OCI-LY7 (cell line): ENCODE data around the gene TWIST2. TPM values are rescaled to one million over a fixed set of nuclear protein-coding genes. Genes with fewer than 3 reads are reported as not detected.

Experiments used
- BruUV-seq: library from RNA; stranded (reverse); fragments of 400-500 nt; replicated peaks from 2 replicates; lab custom pipeline; 2021; lab: Mats Ljungman, UMichigan
- CTCF ChIA-PET: fragments of 300-600 bp; sonication (Branson Sonifier 250); formaldehyde crosslinking; loops from one replicate; lab custom pipeline; 2022; ENCODE audit warnings: antibody characterized with exemption; ENCODE audit not compliant: unreplicated experiment; lab: Charles Lee
- POLR2A ChIA-PET: fragments of 300-600 bp; sonication (Branson Sonifier 250); formaldehyde crosslinking; loops from one replicate; lab custom pipeline; 2022; ENCODE audit warnings: antibody characterized with exemption; lab: Charles Lee
- DNase-seq: peaks from one replicate; pipeline ENCODE4 v3.0.0-alpha.2; 2015; ENCODE audit warnings: low spot score
- H2AFZ ChIP-seq: fragments of 200-600 bp; sonication (generic), shearing (Covaris generic); 2 replicates; pipeline ENCODE4 v1.6.1; 2014; ENCODE audit warnings: mild to moderate bottlenecking, antibody characterized with exemption, low read length, moderate library complexity
- H3K27ac ChIP-seq: fragments of 200-600 bp; sonication (generic); 2 replicates; pipeline ENCODE4 v1.5.1; 2014; ENCODE audit warnings: mixed run types, low read depth, mild to moderate bottlenecking, moderate library complexity, low read length, inconsistent platforms; ENCODE audit not compliant: poor library complexity, severe bottlenecking
- H3K36me3 ChIP-seq: fragments of 200-600 bp; sonication (generic); 2 replicates; pipeline ENCODE4 v1.6.1; 2014; ENCODE audit warnings: mild to moderate bottlenecking, antibody characterized with exemption, low read length, moderate library complexity, mixed read lengths; ENCODE audit not compliant: insufficient read depth
- H3K4me1 ChIP-seq: fragments of 200-600 bp; sonication (generic); 2 replicates; pipeline ENCODE4 v1.5.1; 2014; ENCODE audit warnings: mild to moderate bottlenecking, low read length; ENCODE audit not compliant: insufficient read depth, poor library complexity, severe bottlenecking
- H3K4me2 ChIP-seq: fragments of 200-600 bp; sonication (generic); 2 replicates; pipeline ENCODE4 v1.6.1; 2014; ENCODE audit warnings: mild to moderate bottlenecking, low read length
- H3K4me3 ChIP-seq: fragments of 200-600 bp; sonication (generic); 2 replicates; pipeline ENCODE4 v1.5.1; 2014; ENCODE audit warnings: mild to moderate bottlenecking, low read depth, low read length; ENCODE audit not compliant: poor library complexity, severe bottlenecking
- H3K79me2 ChIP-seq: fragments of 200-600 bp; sonication (generic); 2 replicates; pipeline ENCODE4 v1.6.1; 2016; ENCODE audit warnings: low read depth, mild to moderate bottlenecking, low read length, moderate library complexity, mixed read lengths; ENCODE audit not compliant: insufficient read depth
- H3K9me2 ChIP-seq: fragments of 200-600 bp; sonication (generic); 2 replicates; pipeline ENCODE4 v1.6.1; 2016; ENCODE audit warnings: mild to moderate bottlenecking, low read length, mixed read lengths; ENCODE audit not compliant: insufficient read depth
- H3K9me3 ChIP-seq: fragments of 200-600 bp; sonication (generic); 2 replicates; pipeline ENCODE4 v1.6.1; 2014; ENCODE audit warnings: mild to moderate bottlenecking, mixed run types, low read length, mixed read lengths
- H4K20me1 ChIP-seq: fragments of 200-600 bp; sonication (generic); 2 replicates; pipeline ENCODE4 v1.6.1; 2014; ENCODE audit warnings: mild to moderate bottlenecking, antibody characterized with exemption, low read length, moderate library complexity, mixed read lengths; ENCODE audit not compliant: insufficient read depth
- CTCF ChIP-seq: fragments of 200-600 bp; sonication (generic); conservative IDR thresholded peaks from 2 replicates; pipeline ENCODE4 v1.5.1; 2014; ENCODE audit warnings: mild to moderate bottlenecking, antibody characterized with exemption, low read length, moderate library complexity, mixed read lengths
- EZH2phosphoT487 ChIP-seq: fragments of 200-600 bp; sonication (generic); IDR thresholded peaks from 2 replicates; pipeline ENCODE4 v1.6.1; 2018; ENCODE audit warnings: low read depth, borderline replicate concordance, mild to moderate bottlenecking, mixed run types, antibody characterized with exemption, low read length, moderate library complexity, mixed read lengths
- intact Hi-C: fragments of 100-400 bp; cut with micrococcal nuclease; formaldehyde crosslinking; loops from one replicate; pipeline ENCODE4 v1.10.0; 2022; ENCODE audit not compliant: unreplicated experiment
- total RNA-seq, 2 experiments: library from RNA; depleted of rRNA in 1 of 2; stranded (reverse); fragments of >200 nt in 1 of 2; shearing (Covaris generic) in 1 of 2; gene quantifications; 2 replicates each; pipeline ENCODE4 v1.2.3, GENCODE V29; 2014 to 2022

The TWIST2 gene
- total RNA-seq, 2 experiments from 2014 or later, result not detected

- no peak overlapping the region for H3K27ac ChIP-seq
- CTCF ChIA-PET, result no interaction called here
- 0 out of 2 replicates have a peak, but pooled peaks cover 7% of the 10 kb centered on the region for H3K9me3 ChIP-seq
- intact Hi-C loops, result no loop called here
- no peaks in the 10 kb centered on the region for H3K79me2 ChIP-seq
- BruUV-seq, result no TSS peak
- no peaks in the 10 kb centered on the region for H3K9me2 ChIP-seq
- H3K36me3 ChIP-seq, result no peaks in the 10 kb centered on the region
- H2AFZ ChIP-seq, result no peak overlapping the region
- TF ChIP-seq CTCF (no peak), EZH2phosphoT487 (no peak)
- H3K4me3 ChIP-seq, result no peak overlapping the region
- H4K20me1 ChIP-seq, result no peaks in the 10 kb centered on the region
- H3K4me2 ChIP-seq, result no peak overlapping the region
- no peak for DNase-seq
- POLR2A ChIA-PET, result interaction anchor here (0.7 kb wide), 1 partner anchor 84 kb away, joined by 3 read pairs; no protein-coding TSS in a partner anchor
- no peaks in the 10 kb centered on the region for H3K4me1 ChIP-seq
Observed at GRCh38 chr2:238803996-238804870, 43.7 kb upstream of the TWIST2 start.

- DNase-seq, result no peak
- no peaks in the 10 kb centered on the region for H3K4me1 ChIP-seq
- H3K79me2 ChIP-seq, result no peaks in the 10 kb centered on the region
- H3K4me3 ChIP-seq, result no peak overlapping the region
- intact Hi-C loops, result no loop called here
- H3K9me2 ChIP-seq, result no peaks in the 10 kb centered on the region
- H3K9me3 ChIP-seq, result 0 out of 2 replicates have a peak, but pooled peaks cover 8% of the 10 kb centered on the region
- H3K27ac ChIP-seq, result no peak overlapping the region
- no TSS peak for BruUV-seq
- ChIA-PET POLR2A (interaction anchor here (0.5 kb wide), 1 partner anchor 17 kb away, joined by 5 read pairs; no protein-coding TSS in a partner anchor), CTCF (no interaction called here)
- no peak for TF ChIP-seq EZH2phosphoT487
- no peak for TF ChIP-seq CTCF
- no peaks in the 10 kb centered on the region for H3K36me3 ChIP-seq
- H2AFZ ChIP-seq, result no peak overlapping the region
- no peak overlapping the region for H3K4me2 ChIP-seq
- H4K20me1 ChIP-seq, result no peaks in the 10 kb centered on the region
Observed at GRCh38 chr2:238808761-238809160, 39.1 kb upstream of the TWIST2 start.

GRCh38 chr2:238810321-238810720 lies 37.6 kb upstream of the TWIST2 start:
- Histone ChIP-seq H3K4me3 (no peak overlapping the region), H3K36me3 (no peaks in the 10 kb centered on the region), H3K79me2 (no peaks in the 10 kb centered on the region), H2AFZ (no peak overlapping the region), H4K20me1 (no peaks in the 10 kb centered on the region), H3K27ac (no peak overlapping the region), H3K9me3 (0 out of 2 replicates have a peak, but pooled peaks cover 8% of the 10 kb centered on the region), H3K4me1 (no peaks in the 10 kb centered on the region), H3K9me2 (no peaks in the 10 kb centered on the region), H3K4me2 (no peak overlapping the region)
- no peak for TF ChIP-seq EZH2phosphoT487
- TF ChIP-seq CTCF, result no peak
- CTCF ChIA-PET, result no interaction called here
- BruUV-seq, result no TSS peak
- POLR2A ChIA-PET, result no interaction called here
- DNase-seq, result no peak
- intact Hi-C loops, result no loop called here
